GM18873 (cell line): ENCODE results near the gene MEX3B.
"Not testable (repeated sequence)": the region's sequence is repeated elsewhere in the genome, so short reads cannot be mapped to it uniquely, and the experiment has no call there.

Experiments
- ATAC-seq: cut with Tn5 transposase; IDR thresholded peaks from one replicate; pipeline ENCODE4 v1.9.1; 2021; ENCODE audit warnings: mild to moderate bottlenecking, moderate library complexity, moderate number of reproducible peaks; ENCODE audit not compliant: unreplicated experiment, low FRiP score

Gene MEX3B

DNA sequence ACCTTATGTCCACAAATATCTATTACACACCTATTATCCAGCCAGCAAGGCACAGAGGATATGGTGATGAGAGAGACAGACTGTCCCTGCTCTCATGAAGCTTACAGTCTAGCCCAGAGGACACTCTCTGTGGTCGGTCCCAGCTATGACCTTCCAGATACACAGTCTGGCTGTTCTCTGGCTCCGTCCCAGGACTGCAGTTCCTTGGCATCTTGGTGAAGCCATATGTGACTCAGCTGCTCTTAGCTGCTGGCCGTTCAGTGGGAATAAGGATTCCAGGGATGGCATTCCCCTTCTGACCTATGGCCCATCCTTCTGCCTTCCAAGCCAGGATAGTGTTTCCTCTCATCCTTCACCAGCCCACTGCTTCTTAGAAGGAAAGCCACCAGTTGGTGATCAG lies 30.8 kb downstream of the MEX3B start:
- no peak for ATAC-seq

DNA sequence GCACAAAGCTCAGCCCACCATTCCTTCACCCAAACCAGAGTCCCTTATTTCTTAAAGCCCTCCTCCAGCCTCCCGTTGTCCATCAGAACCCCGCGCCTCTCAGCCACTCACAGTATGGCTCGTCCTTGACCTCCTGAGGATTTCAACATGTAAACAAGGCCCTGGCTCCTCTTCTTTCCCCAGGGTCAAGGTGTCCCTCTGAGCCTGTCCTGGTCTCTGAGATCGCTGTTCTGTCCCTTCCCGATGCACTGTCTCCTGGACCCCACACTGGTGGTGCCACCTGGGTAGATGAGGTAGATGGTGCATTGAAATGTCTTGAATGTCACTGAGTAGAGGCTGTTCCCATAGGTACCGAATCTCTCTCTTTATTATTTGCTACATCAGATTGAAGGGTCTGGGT lies 32.9 kb downstream of the MEX3B start:
- no peak for ATAC-seq

DNA sequence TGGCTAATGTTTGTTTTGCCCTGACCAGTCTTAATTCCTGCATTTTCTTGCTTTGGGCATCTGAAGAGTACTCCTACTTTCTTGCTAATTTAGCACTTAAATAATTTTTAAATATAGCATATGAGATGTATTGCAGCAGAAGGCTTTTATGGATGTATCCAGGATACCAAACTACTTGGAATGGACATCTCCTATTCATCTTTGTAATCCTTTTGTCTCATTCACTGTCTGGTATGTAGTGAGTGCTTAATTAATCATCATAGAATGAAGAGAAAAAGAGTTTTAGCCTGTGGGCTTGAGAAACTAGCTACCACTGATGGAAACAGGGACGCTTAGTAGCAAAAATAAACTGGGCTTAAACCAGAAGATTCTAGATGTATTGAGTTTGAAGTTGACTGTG lies 40.6 kb downstream of the MEX3B start:
- no peak for ATAC-seq

DNA sequence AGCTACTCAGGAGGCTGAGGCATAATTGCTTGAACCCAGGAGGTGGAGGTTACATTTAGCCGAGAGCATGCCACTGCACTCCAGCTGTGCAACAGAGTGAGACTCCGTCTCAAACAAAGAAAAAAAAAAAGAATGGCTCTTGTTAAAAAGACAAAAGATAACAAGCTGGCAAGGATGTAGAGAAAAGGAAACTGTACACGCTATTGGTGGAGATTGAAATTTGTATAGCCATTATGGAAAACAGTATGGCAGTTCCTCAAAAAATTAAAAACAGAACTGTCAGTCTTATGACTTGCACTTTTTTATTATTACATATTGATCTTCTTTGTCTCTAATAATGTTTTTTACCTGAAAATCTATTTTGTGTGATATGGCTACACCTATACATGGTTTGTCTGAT lies 41.9 kb downstream of the MEX3B start:
- no peak for ATAC-seq

DNA sequence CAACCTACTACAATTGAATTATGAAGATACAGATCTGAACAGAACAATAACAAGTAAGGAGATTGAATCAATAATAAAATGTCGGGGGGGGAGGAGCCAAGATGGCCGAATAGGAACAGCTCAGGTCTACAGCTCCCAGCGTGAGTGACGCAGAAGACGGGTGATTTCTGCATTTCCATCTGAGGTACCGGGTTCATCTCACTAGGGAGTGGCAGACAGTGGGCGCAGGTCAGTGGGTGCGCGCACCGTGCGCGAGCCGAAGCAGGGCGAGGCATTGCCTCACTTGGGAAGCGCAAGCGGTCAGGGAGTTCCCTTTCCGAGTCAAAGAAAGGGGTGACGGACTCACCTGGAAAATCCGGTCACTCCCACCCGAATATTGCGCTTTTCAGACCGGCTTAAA lies 50.7 kb downstream of the MEX3B start:
- not testable (repeated sequence) for ATAC-seq

DNA sequence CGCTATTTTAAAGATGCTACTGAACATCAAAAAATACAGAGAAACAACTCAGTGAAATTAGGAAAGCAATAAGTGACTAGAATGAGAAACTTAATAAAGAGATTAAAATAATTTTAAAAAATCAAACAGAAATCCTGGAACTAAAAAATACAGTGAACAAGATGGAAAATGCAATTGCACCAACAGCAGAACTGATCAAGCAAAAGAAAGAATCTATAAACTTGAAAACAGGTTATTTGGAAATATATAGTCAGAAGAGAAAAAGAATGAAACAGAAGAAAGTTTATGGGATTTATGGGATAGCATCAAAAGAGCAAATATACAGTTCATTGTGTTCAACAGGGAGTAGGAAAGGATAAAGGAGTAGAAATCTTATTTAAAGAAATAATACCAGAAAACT lies 53.3 kb downstream of the MEX3B start:
- no peak for ATAC-seq
